HepG2 (cell line): ENCODE results near the gene USF2. TPM values are rescaled to one million over a fixed set of nuclear protein-coding genes. Genes with fewer than 3 reads are reported as not detected.

Source experiments
- ATAC-seq: fragments of 200-7000 bp; cut with Tn5 transposase; 3 replicates; pipeline ENCODE4 v1.9.1; 2020; ENCODE audit warnings: mild to moderate bottlenecking, moderate library complexity
- BruUV-seq: library from RNA; stranded (reverse); fragments of 400-500 nt; replicated peaks from 2 replicates; lab custom pipeline; 2021; lab: Mats Ljungman, UMichigan
- CTCF ChIA-PET: fragments of 300-600 bp; formaldehyde crosslinking; extraction: SDS; loops from one replicate; lab custom pipeline; 2021; ENCODE audit warnings: low total read pairs, inconsistent platforms, low intra/inter-chr PET ratio; lab: Yijun Ruan, JAX
- POLR2A ChIA-PET: fragments of 350-600 bp; sonication (Branson Sonifier 250); formaldehyde crosslinking; loops from one replicate; lab custom pipeline; 2020; ENCODE audit warnings: antibody characterized with exemption, inconsistent platforms; lab: Yijun Ruan, JAX
- DNase-seq: peaks from one replicate; pipeline ENCODE4 v3.0.0-alpha.2; 2015; ENCODE audit warnings: low spot score
- FAIRE-seq: peaks from 3 replicates; lab custom pipeline; 2011; peaks lifted over from hg19 to GRCh38; lab: Jason Lieb, UNC
- H2AFZ ChIP-seq: one replicate; pipeline ENCODE4 v1.6.1; 2011; ENCODE audit warnings: low read length, inconsistent platforms
- H3K27ac ChIP-seq: fragments of 300-600 bp; 3 replicates; pipeline ENCODE4 v1.8.0; 2011; ENCODE audit warnings: mixed run types, mild to moderate bottlenecking, mixed read lengths, low read length, inconsistent platforms; ENCODE audit not compliant: insufficient read depth; ENCODE audit errors: extremely low read length
- H3K27me3 ChIP-seq, 2 experiments: fragments of 200-600 bp in 1 of 2; 2 replicates in 1 of 2; 3 replicates in 1 of 2; pipeline versions ENCODE4 v1.6.0 to v1.8.0; 2011; ENCODE audit warnings: low read length in 2 of 2, mild to moderate bottlenecking in 2 of 2, moderate library complexity in 2 of 2, inconsistent platforms in 1 of 2; ENCODE audit not compliant: insufficient read depth in 2 of 2, control insufficient read depth in 1 of 2
- H3K36me3 ChIP-seq, 2 experiments: fragments of 200-600 bp in 1 of 2; replicated peaks in 1 of 2; 2 replicates in 1 of 2; 3 replicates in 1 of 2; pipeline versions ENCODE4 v1.5.1 to v1.8.0; 2011; ENCODE audit warnings: low read length in 2 of 2, inconsistent platforms in 1 of 2; ENCODE audit not compliant: insufficient read depth in 2 of 2, control insufficient read depth in 1 of 2
- H3K4me1 ChIP-seq: 2 replicates; pipeline ENCODE4 v1.5.1; 2012; ENCODE audit warnings: low read length, inconsistent platforms; ENCODE audit not compliant: insufficient read depth
- H3K4me2 ChIP-seq: 2 replicates; pipeline ENCODE4 v1.6.0; 2011; ENCODE audit warnings: low read depth, low read length, inconsistent platforms
- H3K4me3 ChIP-seq, 3 experiments: fragments of 200-600 bp in 1 of 3; sonication (generic), shearing (Covaris generic) in 1 of 3; replicated peaks in 1 of 3; 2 replicates each; pipeline ENCODE4 v1.5.1; 2011 to 2016; ENCODE audit warnings: low read length in 3 of 3, inconsistent platforms in 2 of 3, low read depth in 2 of 3, mild to moderate bottlenecking in 2 of 3, control low read depth in 1 of 3, mixed read lengths in 1 of 3; ENCODE audit not compliant: insufficient read depth in 1 of 3
- H3K79me2 ChIP-seq: one replicate; pipeline ENCODE4 v1.6.1; 2011; ENCODE audit warnings: low read length, inconsistent platforms; ENCODE audit not compliant: insufficient read depth
- H3K9ac ChIP-seq: 2 replicates; pipeline ENCODE4 v1.6.0; 2011; ENCODE audit warnings: mild to moderate bottlenecking, low read depth, low read length, inconsistent platforms; ENCODE audit not compliant: insufficient read depth
- H3K9me3 ChIP-seq: 2 replicates; pipeline ENCODE4 v1.5.1; 2012; ENCODE audit warnings: mild to moderate bottlenecking, low read length
- H4K20me1 ChIP-seq: 2 replicates; pipeline ENCODE4 v1.6.0; 2011; ENCODE audit warnings: inconsistent platforms, mild to moderate bottlenecking, low read length, moderate library complexity; ENCODE audit not compliant: insufficient read depth
- HCFC1 ChIP-seq: fragments of 150-350 bp; IDR thresholded peaks from 2 replicates; pipeline ENCODE4 v1.6.1; 2014; ENCODE audit warnings: low read depth, low read length
- HINFP ChIP-seq: sonication (generic); formaldehyde crosslinking; IDR thresholded peaks from 2 replicates; pipeline ENCODE4 v1.4.0; 2020; ENCODE audit warnings: low read depth, mild to moderate bottlenecking, missing genetic modification reagents
- KAT8 ChIP-seq: IDR thresholded peaks from 2 replicates; pipeline ENCODE4 v1.6.1; 2016; ENCODE audit warnings: missing genetic modification reagents, missing compliant biosample characterization
- MTA3 ChIP-seq: sonication (generic); formaldehyde crosslinking; IDR thresholded peaks from 2 replicates; pipeline ENCODE4 v1.4.0; 2020; ENCODE audit warnings: missing genetic modification reagents
- NAIF1 ChIP-seq: sonication (generic); formaldehyde crosslinking; IDR thresholded peaks from 2 replicates; pipeline ENCODE4 v1.5.0; 2020; ENCODE audit warnings: mild to moderate bottlenecking, missing genetic modification reagents, borderline replicate concordance
- SSRP1 ChIP-seq: IDR thresholded peaks from 2 replicates; pipeline ENCODE4 v1.6.1; 2016; ENCODE audit warnings: control low read depth
- ZBTB33 ChIP-seq: sonication (generic); formaldehyde crosslinking; IDR thresholded peaks from 2 replicates; pipeline ENCODE4 v1.4.0; 2020; ENCODE audit warnings: missing genetic modification reagents
- ZKSCAN8 ChIP-seq: IDR thresholded peaks from 2 replicates; pipeline ENCODE4 v1.6.1; 2016; ENCODE audit warnings: borderline replicate concordance, missing genetic modification reagents, missing compliant biosample characterization
- ZNF577 ChIP-seq: sonication (generic); formaldehyde crosslinking; IDR thresholded peaks from 2 replicates; pipeline ENCODE4 v1.4.0; 2020; ENCODE audit warnings: mild to moderate bottlenecking, low read depth, missing genetic modification reagents, borderline replicate concordance
- ZNF597 ChIP-seq: sonication (generic); formaldehyde crosslinking; IDR thresholded peaks from 2 replicates; pipeline ENCODE4 v1.5.0; 2020; ENCODE audit warnings: missing genetic modification reagents
- ZNF704 ChIP-seq: sonication (generic); formaldehyde crosslinking; IDR thresholded peaks from 2 replicates; pipeline ENCODE4 v1.8.1; 2023; ENCODE audit warnings: mild to moderate bottlenecking, inconsistent platforms, moderate library complexity, missing genetic modification reagents, borderline replicate concordance
- WGBS: methylation state at CpG from one replicate; pipeline ENCODE4 v1.1.6; 2017; ENCODE audit warnings: low lambda C conversion rate; 5-methylcytosine and 5-hydroxymethylcytosine counted together
- in situ Hi-C: cut with HindIII; loops from 2 replicates; pipeline ENCODE4 v1.10.0; 2017; ENCODE audit warnings: low pct_unique_long_range_greater_than_20kb; ENCODE audit not compliant: extremely low pct_ligation_motif_present
- intact Hi-C: fragments of 100-400 bp; cut with micrococcal nuclease; formaldehyde crosslinking; loops from one replicate; pipeline ENCODE4 v1.10.0; 2022; ENCODE audit not compliant: unreplicated experiment
- polyA plus RNA-seq, 8 experiments: library from polyadenylated mRNA; depleted of rRNA in 3 of 8; stranded (reverse) in 7 of 8; unstranded in 1 of 8; fragments of >200 nt; fragmentation: Illumina TruSeq in 4 of 8; extraction: Trizol in 4 of 8; gene quantifications; 2 replicates each; pipeline versions ENCODE4 v1.2.1 to v1.2.3, GENCODE V29; 2011 to 2016; ENCODE audit warnings: low read depth in 4 of 8, missing spikeins in 1 of 8, mixed read lengths in 1 of 8; ENCODE audit not compliant: insufficient read depth in 1 of 8
- total RNA-seq, 5 experiments: library from RNA; depleted of rRNA; stranded (reverse); fragments of >200 nt; fragmentation: Illumina TruSeq; extraction: Trizol; gene quantifications; 2 replicates each; pipeline ENCODE4 v1.2.3, GENCODE V29; 2016; ENCODE audit warnings: low read depth in 1 of 5
- TF ChIP-seq, protein P1 (sequence below): sonication (generic); formaldehyde crosslinking; IDR thresholded peaks from 2 replicates; pipeline ENCODE4 v1.5.0; 2020; ENCODE audit warnings: mild to moderate bottlenecking, missing genetic modification reagents

The USF2 gene
- total and polyA plus RNA-seq, 2 of the 13 experiments (the other 11 are each of a cell fraction or from before 2014, with no cell fraction given) = 54.9 to 106 TPM

DNA sequence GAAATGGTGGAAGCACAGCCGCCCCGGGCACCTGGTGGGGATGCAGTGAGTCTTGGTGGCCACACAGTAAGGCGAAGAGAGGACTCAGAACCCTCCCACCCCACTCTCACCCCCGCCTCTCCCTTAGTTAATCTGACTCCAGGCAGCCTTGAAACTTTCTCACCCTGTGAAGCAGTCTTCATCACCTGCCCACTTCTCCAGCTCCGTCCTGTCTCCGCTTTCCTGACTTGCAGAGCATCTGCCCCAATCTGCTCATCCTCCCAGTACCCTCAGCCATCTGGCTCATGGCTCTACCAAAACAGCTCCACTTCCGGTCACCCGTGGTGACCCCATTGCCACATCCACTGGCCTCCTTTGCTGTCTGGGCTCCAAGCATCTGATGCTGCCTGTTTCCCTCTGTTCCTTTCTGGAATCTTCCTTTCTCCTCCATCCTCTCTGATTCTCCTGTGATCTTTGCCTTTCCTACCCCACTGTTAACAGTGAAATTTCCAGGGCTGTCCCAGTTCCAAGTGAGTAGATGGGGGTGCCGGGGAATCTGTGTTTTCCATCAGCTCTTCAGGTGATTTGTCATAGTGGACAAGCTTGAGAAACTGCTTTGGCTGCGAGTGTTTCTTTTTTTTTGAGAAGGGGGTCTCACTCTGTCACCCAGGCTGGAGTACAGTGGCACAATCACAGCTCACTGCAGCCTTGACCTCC is 4.3 kb downstream of the USF2 start (continued):
- TF ChIP-seq ZNF704 (no peak), ZNF577 (CRISPR knock-in tag) (no peak), KAT8 (CRISPR knock-in tag) (no peak)
- TF ChIP-seq, all 625 proteins: peak for 0

DNA sequence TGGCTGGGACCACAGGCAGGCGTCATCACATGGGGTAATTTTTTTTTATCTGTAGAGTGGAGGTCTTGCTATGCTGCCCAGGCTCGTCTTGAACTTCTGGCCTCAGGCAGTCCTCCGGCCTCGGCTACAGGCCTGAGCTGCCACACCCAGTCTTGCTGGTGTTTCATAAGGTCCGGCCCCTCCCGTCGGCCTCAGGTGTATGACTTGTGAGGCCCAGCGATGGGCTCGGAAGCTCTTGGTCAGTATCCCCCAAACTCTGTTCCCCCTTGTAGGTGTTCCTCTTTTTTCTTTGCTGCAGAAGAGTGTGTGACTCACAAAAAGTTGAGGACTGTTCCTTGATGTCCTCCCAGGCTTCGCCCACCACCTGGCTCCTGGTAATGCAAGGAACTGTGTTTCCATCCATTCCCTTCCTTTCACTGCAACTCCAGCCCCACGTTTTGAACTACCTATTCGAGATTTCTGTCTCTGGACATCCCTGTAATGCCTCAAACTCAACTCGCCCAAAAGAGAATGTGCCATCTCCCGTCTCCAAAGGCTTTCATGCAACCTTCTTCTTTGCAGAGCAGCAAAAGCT is 5.0 kb downstream of the USF2 start:
- in situ Hi-C loops = no loop called here
- CTCF ChIA-PET = no interaction called here
- no peak for ATAC-seq

More for the DNA sequence above, 5.0 kb downstream of the USF2 start:
- BruUV-seq = no TSS peak
- intact Hi-C loops = no loop called here
- H3K4me2 ChIP-seq = no peak overlapping the region
- no peak overlapping the region for H2AFZ ChIP-seq
- peaks cover 12% of the 10 kb centered on the region for H3K4me1 ChIP-seq
- H3K9ac ChIP-seq = no peak overlapping the region
- 89% methylated on average over 14 of the region's 14 CpGs for WGBS
- no peaks in the 10 kb centered on the region for H3K9me3 ChIP-seq
- TF ChIP-seq SSRP1 (CRISPR knock-in tag) (no peak), MTA3 (CRISPR knock-in tag) (no peak), HCFC1 (no peak), NAIF1 (CRISPR knock-in tag) (no peak), ZBTB33 (no peak), HINFP (no peak), ZKSCAN8 (CRISPR knock-in tag) (no peak), ZNF597 (CRISPR knock-in tag) (no peak)
- TF ChIP-seq, protein P1, sequence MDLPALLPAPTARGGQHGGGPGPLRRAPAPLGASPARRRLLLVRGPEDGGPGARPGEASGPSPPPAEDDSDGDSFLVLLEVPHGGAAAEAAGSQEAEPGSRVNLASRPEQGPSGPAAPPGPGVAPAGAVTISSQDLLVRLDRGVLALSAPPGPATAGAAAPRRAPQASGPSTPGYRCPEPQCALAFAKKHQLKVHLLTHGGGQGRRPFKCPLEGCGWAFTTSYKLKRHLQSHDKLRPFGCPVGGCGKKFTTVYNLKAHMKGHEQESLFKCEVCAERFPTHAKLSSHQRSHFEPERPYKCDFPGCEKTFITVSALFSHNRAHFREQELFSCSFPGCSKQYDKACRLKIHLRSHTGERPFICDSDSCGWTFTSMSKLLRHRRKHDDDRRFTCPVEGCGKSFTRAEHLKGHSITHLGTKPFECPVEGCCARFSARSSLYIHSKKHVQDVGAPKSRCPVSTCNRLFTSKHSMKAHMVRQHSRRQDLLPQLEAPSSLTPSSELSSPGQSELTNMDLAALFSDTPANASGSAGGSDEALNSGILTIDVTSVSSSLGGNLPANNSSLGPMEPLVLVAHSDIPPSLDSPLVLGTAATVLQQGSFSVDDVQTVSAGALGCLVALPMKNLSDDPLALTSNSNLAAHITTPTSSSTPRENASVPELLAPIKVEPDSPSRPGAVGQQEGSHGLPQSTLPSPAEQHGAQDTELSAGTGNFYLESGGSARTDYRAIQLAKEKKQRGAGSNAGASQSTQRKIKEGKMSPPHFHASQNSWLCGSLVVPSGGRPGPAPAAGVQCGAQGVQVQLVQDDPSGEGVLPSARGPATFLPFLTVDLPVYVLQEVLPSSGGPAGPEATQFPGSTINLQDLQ = no peak
- H4K20me1 ChIP-seq = no peaks in the 10 kb centered on the region
- no peaks in the 10 kb centered on the region for H3K27me3 ChIP-seq
- H3K79me2 ChIP-seq = peaks cover 7% of the 10 kb centered on the region
- H3K4me3 ChIP-seq = no peak overlapping the region
- no peak for DNase-seq
- H3K36me3 ChIP-seq = peaks cover 26 to 47% of the 10 kb centered on the region in 2 experiments
- no peak overlapping the region for H3K27ac ChIP-seq
- no peak for FAIRE-seq
- POLR2A ChIA-PET = interaction anchor here (1.1 kb wide), 1 partner anchor 8 kb away, joined by 4 read pairs; no protein-coding TSS in a partner anchor
